ENCODE results near the gene COL25A1. TPM values are rescaled to one million over a fixed set of nuclear protein-coding genes. Genes with fewer than 3 reads are reported as not detected.
A peak's percentile ranks its signal among the peaks of the same experiment; 100 is the strongest.

Gene COL25A1
- total RNA-seq, 4 donors from 2014 or later: 7.1 to 21.3 (median 12.6) TPM

DNA sequence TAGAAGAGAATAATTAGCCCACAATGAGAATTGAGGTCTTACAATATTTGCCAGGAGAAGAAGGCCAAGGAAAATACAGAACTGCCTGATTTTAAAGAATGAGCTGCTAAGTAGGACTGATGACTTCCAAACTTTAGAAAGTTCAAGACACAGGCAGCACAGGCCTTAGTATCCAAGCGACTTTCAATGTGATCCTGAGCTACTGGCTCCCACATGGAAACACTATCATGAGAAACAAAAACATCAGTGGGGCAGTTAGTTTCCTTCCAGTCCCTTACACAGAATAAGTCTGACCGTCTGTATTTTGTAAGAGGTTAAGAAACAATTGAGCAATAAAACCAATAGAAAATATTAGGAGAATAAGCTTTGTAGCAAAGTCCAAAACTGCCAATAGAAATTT is 251.4 kb downstream of the COL25A1 start:
- TF ChIP-seq, protein P1, sequence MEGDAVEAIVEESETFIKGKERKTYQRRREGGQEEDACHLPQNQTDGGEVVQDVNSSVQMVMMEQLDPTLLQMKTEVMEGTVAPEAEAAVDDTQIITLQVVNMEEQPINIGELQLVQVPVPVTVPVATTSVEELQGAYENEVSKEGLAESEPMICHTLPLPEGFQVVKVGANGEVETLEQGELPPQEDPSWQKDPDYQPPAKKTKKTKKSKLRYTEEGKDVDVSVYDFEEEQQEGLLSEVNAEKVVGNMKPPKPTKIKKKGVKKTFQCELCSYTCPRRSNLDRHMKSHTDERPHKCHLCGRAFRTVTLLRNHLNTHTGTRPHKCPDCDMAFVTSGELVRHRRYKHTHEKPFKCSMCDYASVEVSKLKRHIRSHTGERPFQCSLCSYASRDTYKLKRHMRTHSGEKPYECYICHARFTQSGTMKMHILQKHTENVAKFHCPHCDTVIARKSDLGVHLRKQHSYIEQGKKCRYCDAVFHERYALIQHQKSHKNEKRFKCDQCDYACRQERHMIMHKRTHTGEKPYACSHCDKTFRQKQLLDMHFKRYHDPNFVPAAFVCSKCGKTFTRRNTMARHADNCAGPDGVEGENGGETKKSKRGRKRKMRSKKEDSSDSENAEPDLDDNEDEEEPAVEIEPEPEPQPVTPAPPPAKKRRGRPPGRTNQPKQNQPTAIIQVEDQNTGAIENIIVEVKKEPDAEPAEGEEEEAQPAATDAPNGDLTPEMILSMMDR (IDR thresholded peaks at IDR 0.05): no peak
- DNase-seq (ENCODE audit: low spot score) (no peak), ATAC-seq (ENCODE audit: low FRiP score) (no peak)

DNA sequence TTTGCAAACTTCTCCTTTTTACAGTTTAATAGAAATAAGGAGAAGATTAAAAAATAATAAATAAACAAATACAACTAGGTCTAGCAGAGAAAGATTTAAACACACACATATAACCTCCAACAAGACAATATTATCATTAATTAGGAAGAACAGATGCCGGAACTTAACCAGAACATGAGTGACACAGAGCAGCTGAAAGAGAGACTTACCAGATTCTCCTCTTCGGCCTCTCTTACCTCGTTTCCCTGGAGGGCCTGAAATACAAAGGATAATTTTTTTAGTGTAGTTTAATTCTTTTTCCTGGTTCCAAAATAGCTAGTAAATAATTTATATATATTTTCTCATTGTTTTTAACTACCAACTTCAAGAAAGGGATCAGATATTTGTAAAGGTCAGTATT is 252.5 kb downstream of the COL25A1 start:
- no peak for DNase-seq (ENCODE audit: low spot score)
- TF ChIP-seq, protein P1 (IDR thresholded peaks at IDR 0.05): no peak
- no peak for ATAC-seq (ENCODE audit: low FRiP score)

- no peak for DNase-seq (ENCODE audit: low spot score)
- TF ChIP-seq, protein P1 (IDR thresholded peaks at IDR 0.05): no peak
- ATAC-seq (ENCODE audit: low FRiP score): peak; percentile 87
Observed at GRCh38 chr4:109046471-109047201, 255.8 kb downstream of the COL25A1 start.

GRCh38 chr4:109044431-109044830 is 258.0 kb downstream of the COL25A1 start:
- no peak for ATAC-seq (ENCODE audit: low FRiP score)
- TF ChIP-seq, protein P1 (IDR thresholded peaks at IDR 0.05): no peak
- DNase-seq (ENCODE audit: low spot score): no peak

DNA sequence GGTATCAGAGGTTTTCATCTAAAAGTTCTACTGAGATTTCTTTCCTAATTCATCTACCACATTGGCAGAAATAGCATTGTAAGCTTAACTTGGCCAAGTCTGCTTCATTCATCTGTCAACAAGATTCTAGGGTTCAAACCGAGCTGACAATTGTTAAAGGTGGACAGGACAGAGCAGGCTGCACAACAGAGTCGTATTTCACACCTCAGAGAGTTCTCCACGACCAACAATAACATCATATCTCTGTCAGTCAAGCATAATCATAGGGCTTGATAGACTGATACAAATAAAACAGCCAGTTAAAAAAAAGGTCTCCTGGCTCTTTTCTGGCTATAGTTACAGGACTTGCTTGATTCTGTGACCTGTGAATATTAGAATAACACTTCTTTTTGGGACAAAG is 259.2 kb downstream of the COL25A1 start:
- no peak for DNase-seq (ENCODE audit: low spot score)
- TF ChIP-seq, protein P1 (IDR thresholded peaks at IDR 0.05): no peak
- no peak for ATAC-seq (ENCODE audit: low FRiP score)

DNA sequence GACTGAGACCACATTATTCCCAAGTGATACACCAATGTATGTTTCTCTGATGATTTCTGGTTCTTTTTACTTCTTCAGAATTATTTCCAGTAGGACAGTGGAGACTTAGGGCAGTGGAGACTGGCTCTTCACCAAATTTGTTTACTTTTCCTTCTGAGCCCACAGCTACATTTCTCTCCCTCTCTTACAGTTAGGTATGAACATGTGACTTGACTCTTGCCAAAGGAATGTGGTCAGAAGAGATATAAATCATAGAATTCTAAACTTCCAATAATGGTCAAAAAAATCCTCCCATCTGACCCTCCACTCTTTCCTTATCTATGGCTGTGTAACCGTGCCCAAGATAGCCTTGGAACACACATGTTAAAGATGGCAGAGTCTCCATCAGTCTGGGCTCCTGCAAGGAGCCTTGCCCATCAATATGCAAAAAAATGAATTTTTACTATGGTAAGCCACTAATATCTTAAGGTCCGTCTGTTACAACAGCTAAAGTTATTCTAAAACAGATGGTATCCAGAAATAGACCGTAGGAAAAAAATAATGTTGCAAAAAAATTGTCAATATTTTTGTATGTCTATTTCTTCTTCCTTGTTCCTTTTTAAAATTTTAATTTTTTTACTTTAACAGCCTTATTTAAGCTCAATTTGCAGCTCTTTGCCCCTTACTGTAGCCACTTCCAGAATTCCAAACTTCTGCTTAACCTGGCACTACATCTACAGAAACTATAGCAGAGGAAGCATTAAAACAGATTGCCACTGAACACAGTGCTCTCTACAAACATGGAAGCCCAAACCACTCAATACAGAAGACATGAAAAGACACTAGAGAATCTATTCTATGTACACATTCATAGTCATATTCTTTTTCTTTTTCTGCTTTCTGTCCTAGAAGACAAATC is 260.7 kb downstream of the COL25A1 start:
- TF ChIP-seq, protein P1 (IDR thresholded peaks at IDR 0.05): no peak
- ATAC-seq (ENCODE audit: low FRiP score) (no peak), DNase-seq (ENCODE audit: low spot score) (no peak)
